Activated CD8-positive, alpha-beta T cell treated with anti-CD3 and anti-CD28 coated beads for 36 hours (primary cell): Measurements from ENCODE around the gene THBD. TPM values are rescaled to one million over a fixed set of nuclear protein-coding genes. Genes with fewer than 3 reads are reported as not detected.

Experiments
- ATAC-seq: fragments of 200-7000 bp; cut with Tn5 transposase; one replicate; pipeline ENCODE4 v1.10.0; 2021; ENCODE audit warnings: mild to moderate bottlenecking, moderate library complexity
- CTCF ChIA-PET: fragments of 350-600 bp; sonication (Branson Sonifier 250); formaldehyde crosslinking; loops from one replicate; lab custom pipeline; 2021; ENCODE audit warnings: antibody characterized with exemption; lab: Charles Lee
- POLR2A ChIA-PET: fragments of 350-600 bp; sonication (Branson Sonifier 250); formaldehyde crosslinking; loops from one replicate; lab custom pipeline; 2021; ENCODE audit warnings: antibody characterized with exemption; lab: Charles Lee
- DNase-seq: peaks from one replicate; pipeline ENCODE4 v3.0.0-alpha.2; 2020
- H3K27ac Mint-ChIP-seq: one replicate; pipeline ENCODE4 v1.8.0; 2021; ENCODE audit warnings: mild to moderate bottlenecking, mixed read lengths
- H3K27me3 Mint-ChIP-seq: one replicate; pipeline ENCODE4 v1.8.0; 2021; ENCODE audit warnings: mixed read lengths
- H3K36me3 Mint-ChIP-seq: one replicate; pipeline ENCODE4 v1.8.0; 2021; ENCODE audit warnings: low read depth, mixed read lengths
- H3K4me1 Mint-ChIP-seq: one replicate; pipeline ENCODE4 v1.8.0; 2021; ENCODE audit warnings: low read depth, mixed read lengths
- H3K4me3 Mint-ChIP-seq: one replicate; pipeline ENCODE4 v1.8.0; 2021; ENCODE audit warnings: mild to moderate bottlenecking, moderate library complexity, mixed read lengths
- H3K9me3 Mint-ChIP-seq: one replicate; pipeline ENCODE4 v1.8.0; 2021; ENCODE audit warnings: mixed read lengths
- intact Hi-C: fragments of 100-400 bp; cut with micrococcal nuclease; formaldehyde crosslinking; loops from one replicate; pipeline ENCODE4 v1.10.0; 2022
- total RNA-seq, 2 experiments: library from RNA; stranded (reverse); gene quantifications; one replicate each; pipeline ENCODE4 v1.2.3, GENCODE V29; 2021
- TF ChIP-seq, protein P1 (sequence below): fragments of 200-600 bp; IDR thresholded peaks from one replicate; pipeline ENCODE4 v1.8.0; 2022; ENCODE audit warnings: antibody characterized with exemption, mild to moderate bottlenecking

The THBD gene
- total RNA-seq, 2 experiments from 2014 or later: not detected

GRCh38 chr20:23023621-23024177, 25.8 kb downstream of the THBD start:
- Mint-ChIP-seq H3K9me3 (no peaks in the 10 kb centered on the region), H3K36me3 (no peaks in the 10 kb centered on the region), H3K4me3 (no peak overlapping the region), H3K27me3 (no peaks in the 10 kb centered on the region), H3K4me1 (no peaks in the 10 kb centered on the region), H3K27ac (no peak overlapping the region)
- DNase-seq: no peak
- POLR2A ChIA-PET: no interaction called here
- CTCF ChIA-PET: no interaction called here
- ATAC-seq: no peak
- TF ChIP-seq, protein P1, sequence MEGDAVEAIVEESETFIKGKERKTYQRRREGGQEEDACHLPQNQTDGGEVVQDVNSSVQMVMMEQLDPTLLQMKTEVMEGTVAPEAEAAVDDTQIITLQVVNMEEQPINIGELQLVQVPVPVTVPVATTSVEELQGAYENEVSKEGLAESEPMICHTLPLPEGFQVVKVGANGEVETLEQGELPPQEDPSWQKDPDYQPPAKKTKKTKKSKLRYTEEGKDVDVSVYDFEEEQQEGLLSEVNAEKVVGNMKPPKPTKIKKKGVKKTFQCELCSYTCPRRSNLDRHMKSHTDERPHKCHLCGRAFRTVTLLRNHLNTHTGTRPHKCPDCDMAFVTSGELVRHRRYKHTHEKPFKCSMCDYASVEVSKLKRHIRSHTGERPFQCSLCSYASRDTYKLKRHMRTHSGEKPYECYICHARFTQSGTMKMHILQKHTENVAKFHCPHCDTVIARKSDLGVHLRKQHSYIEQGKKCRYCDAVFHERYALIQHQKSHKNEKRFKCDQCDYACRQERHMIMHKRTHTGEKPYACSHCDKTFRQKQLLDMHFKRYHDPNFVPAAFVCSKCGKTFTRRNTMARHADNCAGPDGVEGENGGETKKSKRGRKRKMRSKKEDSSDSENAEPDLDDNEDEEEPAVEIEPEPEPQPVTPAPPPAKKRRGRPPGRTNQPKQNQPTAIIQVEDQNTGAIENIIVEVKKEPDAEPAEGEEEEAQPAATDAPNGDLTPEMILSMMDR: no peak
- intact Hi-C loops: no loop called here

DNA sequence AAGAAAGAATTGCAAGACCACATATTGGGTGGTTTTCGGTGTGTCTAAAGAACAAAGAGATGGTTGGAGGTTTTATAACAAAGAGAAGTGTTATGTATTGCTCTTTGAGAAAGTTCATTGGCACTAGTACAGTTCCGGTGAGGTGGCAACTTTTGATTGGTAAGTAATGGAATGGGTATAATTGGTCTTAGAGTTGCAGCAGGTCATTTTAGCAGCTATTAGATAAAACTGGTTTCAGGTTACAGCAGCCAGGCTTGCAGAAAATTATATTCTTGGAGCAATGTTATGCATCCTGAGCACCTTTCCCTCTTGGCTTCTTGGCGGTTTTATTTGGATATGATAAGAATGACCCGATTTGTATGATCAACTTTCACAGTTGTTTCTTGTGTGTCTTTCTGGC, 26.6 kb downstream of the THBD start:
- Mint-ChIP-seq H3K4me1 (no peaks in the 10 kb centered on the region), H3K27me3 (no peaks in the 10 kb centered on the region), H3K4me3 (no peak overlapping the region), H3K27ac (no peak overlapping the region), H3K9me3 (no peaks in the 10 kb centered on the region), H3K36me3 (no peaks in the 10 kb centered on the region)
- DNase-seq (no peak), ATAC-seq (no peak)
- TF ChIP-seq, protein P1: no peak
- intact Hi-C loops: no loop called here
- CTCF ChIA-PET: no interaction called here
- POLR2A ChIA-PET: no interaction called here

DNA sequence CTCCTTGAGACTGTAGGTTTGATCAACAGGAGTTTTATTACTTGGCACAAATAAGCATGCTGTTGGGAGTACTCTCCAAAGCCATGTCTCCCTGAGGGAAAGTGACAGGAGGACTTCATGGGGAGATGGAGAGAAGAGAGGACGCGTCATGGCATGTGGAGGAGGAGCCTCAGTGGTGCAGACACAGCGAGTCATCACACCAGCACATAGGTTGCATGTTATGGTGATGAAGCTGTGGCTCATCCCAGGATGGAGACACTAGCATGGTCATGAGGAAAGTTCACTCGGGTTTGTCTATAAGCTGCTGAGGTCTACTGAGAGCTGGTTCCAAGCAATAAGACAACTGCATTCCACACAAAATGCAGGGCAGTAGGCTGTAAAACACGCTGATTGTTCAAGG, 27.5 kb downstream of the THBD start:
- TF ChIP-seq, protein P1: no peak
- H3K4me3 Mint-ChIP-seq: no peak overlapping the region
- intact Hi-C loops: no loop called here
- H3K27ac Mint-ChIP-seq: no peak overlapping the region
- no peaks in the 10 kb centered on the region for H3K27me3 Mint-ChIP-seq
- ATAC-seq: no peak
- DNase-seq: no peak
- POLR2A ChIA-PET: no interaction called here
- CTCF ChIA-PET: no interaction called here
- no peaks in the 10 kb centered on the region for H3K4me1 Mint-ChIP-seq
- H3K9me3 Mint-ChIP-seq: no peaks in the 10 kb centered on the region
- no peaks in the 10 kb centered on the region for H3K36me3 Mint-ChIP-seq

DNA sequence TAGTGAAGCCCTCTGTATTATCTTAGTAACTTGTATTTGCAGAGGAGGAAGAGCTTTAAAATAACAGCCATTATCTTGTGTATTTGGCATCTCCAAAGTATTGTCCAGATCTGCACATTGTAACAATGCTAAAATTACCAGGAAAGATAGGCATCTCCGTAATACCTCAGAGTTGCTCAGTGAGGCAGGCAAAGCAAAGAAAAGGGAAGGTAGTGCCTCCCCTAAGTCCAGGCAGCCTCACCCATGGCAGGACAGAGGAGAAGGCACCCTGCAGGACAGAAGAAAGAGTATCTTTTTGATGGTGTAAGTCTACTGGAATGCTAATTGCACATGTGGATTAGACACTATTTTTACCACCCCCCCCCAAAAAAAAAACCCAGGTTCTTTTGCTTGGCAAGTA, 27.9 kb downstream of the THBD start:
- Mint-ChIP-seq H3K36me3 (no peaks in the 10 kb centered on the region), H3K27ac (no peak overlapping the region), H3K4me1 (no peaks in the 10 kb centered on the region), H3K4me3 (no peak overlapping the region), H3K9me3 (no peaks in the 10 kb centered on the region), H3K27me3 (no peaks in the 10 kb centered on the region)
- ATAC-seq: no peak
- TF ChIP-seq, protein P1: no peak
- intact Hi-C loops: no loop called here
- no peak for DNase-seq
- ChIA-PET POLR2A (no interaction called here), CTCF (no interaction called here)

DNA sequence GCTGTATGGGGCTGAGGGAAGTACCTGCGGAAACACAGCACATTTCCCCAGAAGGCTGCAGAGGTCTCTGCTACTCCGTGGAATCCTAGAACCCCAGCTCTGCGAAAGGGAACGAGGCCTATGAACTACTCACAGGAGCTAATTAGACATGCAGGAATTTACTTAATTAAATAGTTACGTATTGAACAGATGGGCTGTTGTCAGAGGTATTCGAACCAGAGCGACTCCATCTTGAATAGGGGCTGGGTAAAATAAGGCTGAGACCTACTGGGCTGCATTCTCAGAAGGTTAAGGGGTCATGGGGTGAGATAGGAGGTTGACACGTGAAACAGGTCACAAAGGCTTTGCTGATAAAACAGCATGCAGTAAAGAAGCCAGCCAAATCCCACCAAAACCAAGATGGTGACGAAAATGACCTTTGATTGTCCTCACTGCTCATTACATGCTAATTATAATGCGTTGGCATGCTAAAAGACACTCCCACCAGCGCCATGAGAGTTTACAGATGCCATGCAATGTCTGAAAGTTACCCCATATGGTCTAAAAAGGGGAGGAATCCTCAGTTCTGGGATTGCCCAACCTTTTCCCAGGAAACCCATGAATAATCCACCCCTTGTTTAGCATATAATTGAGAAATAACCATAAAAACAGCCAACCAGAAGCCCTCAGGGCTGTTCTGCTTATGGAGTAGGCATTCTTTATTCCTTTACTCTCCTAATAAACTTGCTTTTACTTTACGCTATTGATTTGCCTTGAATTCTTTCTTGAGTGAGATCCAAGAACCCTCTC, 29.0 kb downstream of the THBD start:
- Mint-ChIP-seq H3K36me3 (no peaks in the 10 kb centered on the region), H3K9me3 (no peaks in the 10 kb centered on the region), H3K4me3 (no peak overlapping the region), H3K4me1 (no peaks in the 10 kb centered on the region), H3K27ac (no peak overlapping the region), H3K27me3 (no peaks in the 10 kb centered on the region)
- no peak for DNase-seq
- ChIA-PET POLR2A (no interaction called here), CTCF (no interaction called here)
- intact Hi-C loops: no loop called here
- no peak for ATAC-seq
- TF ChIP-seq, protein P1: no peak
